Endometrial microvascular endothelial cells (primary cell): Measurements from ENCODE around the gene MYO3B. TPM values are rescaled to one million over a fixed set of nuclear protein-coding genes. Genes with fewer than 3 reads are reported as not detected.
"Not testable (repeated sequence)": the region's sequence is repeated elsewhere in the genome, so short reads cannot be mapped to it uniquely, and the experiment has no call there.

Source experiments
- in situ Hi-C: cut with HindIII; loops from 2 replicates; pipeline ENCODE4 v1.10.0; 2017; ENCODE audit warnings: low sequenced_read_pairs, low pct_unique_long_range_greater_than_20kb; ENCODE audit errors: inconsistent ontology term
- total RNA-seq: library from RNA; depleted of rRNA; stranded (reverse); fragments of >200 nt; gene quantifications from one replicate; pipeline ENCODE4 v1.2.3, GENCODE V29; 2015; ENCODE audit errors: inconsistent ontology term

MYO3B gene
- total RNA-seq, 1 donor from 2014 or later, result not detected

DNA sequence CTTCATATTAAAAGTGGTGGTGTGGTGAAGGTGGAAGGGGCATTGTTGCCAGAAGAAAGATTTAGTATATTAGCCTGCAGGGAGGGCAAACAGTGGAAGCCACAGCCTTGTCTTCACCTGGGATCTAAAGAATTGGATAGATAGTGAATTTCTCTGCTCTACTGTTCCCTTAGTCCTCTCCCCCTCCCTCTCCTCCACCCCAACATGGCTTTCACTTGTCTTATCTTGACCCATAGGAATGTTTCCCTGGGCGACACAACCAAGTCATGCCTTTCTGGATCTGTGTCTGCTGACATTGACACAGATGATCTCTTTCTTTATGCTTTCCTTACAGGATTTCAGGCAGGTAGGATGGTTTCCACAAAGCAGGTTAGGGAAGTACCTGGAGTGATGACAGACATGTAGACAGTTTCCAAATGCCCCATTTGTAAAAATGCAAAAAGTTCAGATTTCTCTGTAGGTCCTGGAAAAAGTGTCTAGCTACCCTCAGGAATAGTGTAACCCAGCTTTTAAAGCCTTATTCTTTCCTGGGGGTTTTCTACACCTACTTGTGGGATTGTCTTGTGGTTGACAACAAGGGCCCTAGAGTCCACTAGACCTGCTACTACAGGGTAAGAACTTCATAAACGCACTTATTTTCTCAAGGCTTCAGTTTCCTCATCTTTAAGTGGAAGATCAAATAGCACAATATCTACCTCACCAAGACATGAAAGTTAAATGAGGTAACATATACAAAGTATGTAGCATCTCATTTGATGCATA, 353.0 kb downstream of the MYO3B start:
- in situ Hi-C loops, result no loop called here

DNA sequence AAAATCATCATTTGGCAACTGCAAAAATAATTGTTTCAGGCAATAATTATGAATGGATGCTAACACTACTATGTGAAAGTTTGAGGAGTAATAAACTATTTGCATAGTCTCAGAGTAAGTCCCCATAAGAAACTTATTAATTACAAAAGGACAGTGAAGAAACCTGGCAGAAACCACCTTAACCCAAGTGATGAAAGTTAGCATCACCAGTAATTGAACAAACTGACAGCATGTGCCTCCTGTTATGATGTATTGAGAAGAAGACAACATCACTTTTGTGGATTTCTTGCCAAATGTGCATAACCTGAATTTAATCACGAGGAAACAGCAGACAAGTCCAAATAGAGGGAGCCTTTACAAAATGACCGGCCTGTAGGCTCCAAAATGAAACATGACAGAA, 353.9 kb downstream of the MYO3B start:
- in situ Hi-C loops, result no loop called here

GRCh38 chr2:170533156-170533555, 355.2 kb downstream of the MYO3B start:
- in situ Hi-C loops, result no loop called here

DNA sequence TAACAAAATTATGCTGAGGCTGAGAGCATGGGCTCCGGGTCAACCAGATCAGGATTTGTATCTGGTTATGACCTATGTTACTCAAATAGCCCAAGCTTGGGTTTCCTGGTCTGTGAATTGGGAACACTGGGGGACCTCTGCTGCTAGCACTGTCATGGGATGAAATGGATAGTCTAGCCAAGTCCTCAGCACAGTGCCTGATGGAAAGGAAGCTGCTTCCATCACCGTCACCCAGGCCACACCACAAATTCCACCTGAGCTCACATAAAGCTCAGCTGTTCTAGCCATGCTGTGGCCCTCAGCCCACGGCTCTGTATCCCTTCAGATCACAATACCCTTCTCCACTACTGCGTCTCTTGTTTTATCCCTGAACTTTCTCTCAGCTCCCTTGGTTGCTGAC, 357.6 kb downstream of the MYO3B start:
- in situ Hi-C loops, result no loop called here

- in situ Hi-C loops, result no loop called here
Observed at GRCh38 chr2:170544817-170545216, 366.9 kb downstream of the MYO3B start.

GRCh38 chr2:170548304-170548703, 370.4 kb downstream of the MYO3B start:
- in situ Hi-C loops, result no loop called here

DNA sequence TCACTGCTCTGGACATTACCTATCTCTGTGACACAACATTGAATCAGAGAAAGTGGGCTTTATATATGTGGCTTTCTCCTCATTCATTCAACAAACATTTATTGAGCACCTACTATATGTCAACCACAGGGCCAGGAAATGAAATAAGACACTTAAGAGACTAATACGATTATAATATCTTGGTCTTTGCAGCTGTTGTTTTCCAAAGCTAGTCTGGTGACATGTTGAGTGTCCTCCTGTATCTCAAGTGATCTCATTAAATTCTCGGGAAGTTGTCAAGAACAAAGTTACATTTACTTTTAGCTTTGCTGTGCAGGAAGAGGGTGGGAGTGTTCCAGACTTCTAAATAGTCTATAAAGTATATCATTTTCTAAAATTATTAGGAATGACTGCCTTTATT, 372.6 kb downstream of the MYO3B start:
- in situ Hi-C loops, result no loop called here

DNA sequence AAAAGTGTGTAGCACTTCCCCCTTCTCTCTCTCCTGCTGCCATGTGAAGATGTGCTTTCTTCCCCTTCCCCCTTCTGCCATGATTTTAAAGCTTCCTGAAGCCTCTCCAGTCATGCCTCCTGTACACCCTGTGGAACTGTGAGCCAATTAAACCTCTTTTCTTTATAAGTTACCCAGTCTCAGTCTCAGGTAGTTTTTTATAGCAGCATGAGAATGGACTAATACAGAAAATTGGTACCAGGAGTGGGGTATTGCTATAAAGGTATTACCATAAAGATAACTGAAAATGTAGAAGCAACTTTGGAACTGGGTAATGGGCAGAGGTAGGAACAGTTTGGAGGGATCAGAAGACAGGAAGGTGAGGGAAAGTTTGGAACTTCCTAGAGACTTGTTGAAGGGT, 374.0 kb downstream of the MYO3B start:
- in situ Hi-C loops, result not testable (repeated sequence)

DNA sequence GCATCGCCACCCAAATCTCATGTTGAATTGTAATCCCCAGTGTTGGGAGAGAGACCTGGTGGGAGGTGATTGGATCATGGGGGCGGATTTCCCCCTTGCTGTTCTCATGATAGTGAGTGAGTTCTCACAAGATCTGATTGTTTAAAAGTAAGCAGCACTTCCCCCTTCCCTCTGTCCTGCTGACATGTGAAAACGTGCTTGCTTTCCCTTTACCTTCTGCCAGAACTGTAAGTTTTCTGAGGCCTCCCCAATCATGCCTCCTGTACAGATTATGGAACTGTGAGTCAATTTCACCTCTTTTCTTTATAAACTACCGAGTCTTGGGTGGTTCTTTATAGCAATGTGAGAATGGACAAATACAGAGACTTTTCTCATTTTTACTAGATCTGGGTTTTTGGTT, 375.8 kb downstream of the MYO3B start:
- in situ Hi-C loops, result no loop called here

DNA sequence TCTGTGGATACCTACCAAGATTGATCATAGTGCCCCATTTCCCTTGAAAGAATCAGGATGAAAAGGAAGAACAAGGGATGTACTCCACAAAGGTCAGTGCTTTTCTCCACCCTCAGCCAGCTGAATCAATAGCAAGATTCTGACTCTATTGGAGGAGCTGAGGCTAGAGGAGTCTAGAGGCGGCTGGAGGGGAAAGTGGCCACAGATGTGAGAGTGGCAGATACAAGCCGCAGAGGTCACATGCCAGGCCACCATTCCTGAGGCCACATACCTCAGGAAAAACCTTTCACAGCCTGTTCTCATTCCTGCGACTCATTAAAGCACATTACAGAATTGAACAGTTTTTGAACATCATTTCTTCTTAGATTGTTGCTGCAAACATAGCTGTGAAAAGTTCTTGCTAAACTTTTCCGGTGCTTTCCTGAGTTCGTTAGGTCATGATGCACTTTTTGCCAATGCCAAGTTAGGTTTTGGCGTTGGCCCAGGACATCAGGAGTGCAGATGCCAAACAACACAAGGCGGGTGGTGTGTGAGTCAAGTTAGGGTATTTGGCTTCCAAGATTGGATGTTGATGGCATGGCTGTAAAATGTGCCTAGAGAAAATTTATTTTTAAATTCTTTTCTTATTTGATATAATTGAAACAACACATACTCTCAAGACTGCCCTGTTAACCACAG, 376.5 kb downstream of the MYO3B start:
- in situ Hi-C loops, result no loop called here

- in situ Hi-C loops, result no loop called here
Observed at GRCh38 chr2:170562928-170563327, 385.0 kb downstream of the MYO3B start.

DNA sequence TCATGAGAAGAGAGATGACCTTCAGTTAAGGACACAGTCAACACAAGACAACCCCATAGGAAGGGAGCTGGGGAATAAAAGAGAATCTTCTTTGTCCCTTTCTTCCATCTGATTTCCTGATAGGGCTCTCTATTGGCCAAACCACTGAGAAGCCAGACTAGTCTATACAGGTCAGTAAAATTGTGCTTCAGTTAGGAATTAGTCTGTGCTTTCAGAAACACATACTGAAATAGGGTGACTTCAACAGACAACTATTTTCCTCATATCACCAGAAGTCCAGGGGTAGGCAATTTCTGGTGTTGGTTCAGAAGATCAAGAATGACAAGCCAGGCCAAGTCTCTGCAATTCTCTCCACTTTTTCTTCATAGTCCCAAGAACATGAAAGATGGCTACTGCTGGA, 385.5 kb downstream of the MYO3B start:
- in situ Hi-C loops, result no loop called here

GRCh38 chr2:170566138-170566537, 388.2 kb downstream of the MYO3B start:
- in situ Hi-C loops, result no loop called here

GRCh38 chr2:170567429-170567828, 389.5 kb downstream of the MYO3B start:
- in situ Hi-C loops, result no loop called here

GRCh38 chr2:170568511-170568910, 390.6 kb downstream of the MYO3B start:
- in situ Hi-C loops, result no loop called here

DNA sequence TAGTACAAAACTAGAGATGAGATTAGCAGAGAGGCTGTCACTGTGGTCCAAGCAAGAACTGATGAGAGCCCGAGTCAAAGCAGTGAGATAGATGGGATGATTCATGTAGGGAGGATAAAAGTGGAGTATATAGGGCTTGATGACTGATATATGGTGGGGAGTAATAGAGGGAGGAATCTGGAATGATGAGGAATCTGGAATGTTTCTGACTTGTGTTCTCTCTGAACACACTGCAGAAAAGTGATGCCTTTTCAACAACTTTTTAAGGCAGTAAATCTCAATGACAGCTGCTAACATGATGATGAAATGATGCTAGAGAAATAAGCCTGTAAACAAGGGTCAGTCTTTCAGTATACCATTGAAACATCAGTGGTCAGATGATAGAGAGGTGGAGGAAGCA, 393.7 kb downstream of the MYO3B start:
- in situ Hi-C loops, result no loop called here

DNA sequence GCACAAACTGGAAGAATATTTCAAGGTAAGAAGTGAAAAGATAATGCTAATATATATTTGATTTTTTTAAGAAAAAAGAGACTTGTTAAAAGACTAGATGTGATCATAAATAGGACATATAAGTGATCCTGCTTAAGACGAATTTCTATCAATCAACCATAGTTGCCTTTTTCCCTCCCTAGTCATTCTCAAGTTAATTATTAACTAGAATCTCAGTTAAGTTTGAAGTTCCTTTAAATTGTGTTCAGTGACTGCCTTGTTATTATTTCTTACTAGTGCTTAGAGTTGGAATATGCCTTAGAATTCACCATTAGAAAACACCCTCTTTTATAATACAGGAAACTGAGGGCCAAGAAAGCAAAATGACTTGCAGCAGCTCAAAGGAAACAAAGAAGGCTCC, 395.7 kb downstream of the MYO3B start:
- in situ Hi-C loops, result no loop called here

- in situ Hi-C loops, result no loop called here
Observed at GRCh38 chr2:170576296-170576695, 398.3 kb downstream of the MYO3B start.

DNA sequence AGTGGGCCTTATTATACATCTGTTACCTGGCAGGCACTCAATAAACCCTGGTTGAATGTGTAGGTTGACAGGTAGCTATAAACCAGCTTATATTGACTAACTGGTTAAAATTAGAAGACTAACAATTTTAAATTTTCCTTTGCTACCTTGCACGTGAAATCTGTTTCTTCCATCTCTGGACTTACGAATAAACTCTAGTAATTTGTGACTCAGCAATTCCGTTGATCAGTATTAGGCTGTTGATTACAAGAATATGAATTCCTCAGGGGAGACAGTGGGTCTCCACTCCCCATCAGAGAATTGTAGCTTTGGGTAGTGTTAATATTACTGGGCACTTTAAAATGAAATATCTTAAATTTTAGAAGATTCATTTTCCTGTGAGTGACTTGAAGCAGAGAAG, 399.4 kb downstream of the MYO3B start:
- in situ Hi-C loops, result no loop called here

- in situ Hi-C loops, result no loop called here
Observed at GRCh38 chr2:170578606-170579005, 400.7 kb downstream of the MYO3B start.

- in situ Hi-C loops, result no loop called here
Observed at GRCh38 chr2:170579511-170579910, 401.6 kb downstream of the MYO3B start.
